GM06990 (cell line): ENCODE data around the gene MSX1.

Source experiments
- DNase-seq: peaks from one replicate; pipeline ENCODE4 v3.0.0-alpha.2; 2011; ENCODE audit not compliant: insufficient read length; ENCODE audit errors: extremely low read depth
- H3K27me3 ChIP-seq: replicated peaks from 2 replicates; pipeline ENCODE4 v1.6.0; 2011; ENCODE audit warnings: low read length; ENCODE audit not compliant: control insufficient read depth, insufficient read depth
- H3K36me3 ChIP-seq: 2 replicates; pipeline ENCODE4 v1.5.1; 2011; ENCODE audit warnings: low read length; ENCODE audit not compliant: control insufficient read depth, insufficient read depth
- H3K4me3 ChIP-seq: replicated peaks from 2 replicates; pipeline ENCODE4 v1.5.1; 2011; ENCODE audit warnings: low read depth, mild to moderate bottlenecking, control low read depth, low read length
- TF ChIP-seq, protein P1 (sequence below): IDR thresholded peaks from 2 replicates; pipeline ENCODE4 v1.5.1; 2011; ENCODE audit warnings: low read length, control low read depth, mild to moderate bottlenecking, inconsistent platforms; ENCODE audit not compliant: insufficient read depth, poor library complexity, severe bottlenecking

Gene MSX1

DNA sequence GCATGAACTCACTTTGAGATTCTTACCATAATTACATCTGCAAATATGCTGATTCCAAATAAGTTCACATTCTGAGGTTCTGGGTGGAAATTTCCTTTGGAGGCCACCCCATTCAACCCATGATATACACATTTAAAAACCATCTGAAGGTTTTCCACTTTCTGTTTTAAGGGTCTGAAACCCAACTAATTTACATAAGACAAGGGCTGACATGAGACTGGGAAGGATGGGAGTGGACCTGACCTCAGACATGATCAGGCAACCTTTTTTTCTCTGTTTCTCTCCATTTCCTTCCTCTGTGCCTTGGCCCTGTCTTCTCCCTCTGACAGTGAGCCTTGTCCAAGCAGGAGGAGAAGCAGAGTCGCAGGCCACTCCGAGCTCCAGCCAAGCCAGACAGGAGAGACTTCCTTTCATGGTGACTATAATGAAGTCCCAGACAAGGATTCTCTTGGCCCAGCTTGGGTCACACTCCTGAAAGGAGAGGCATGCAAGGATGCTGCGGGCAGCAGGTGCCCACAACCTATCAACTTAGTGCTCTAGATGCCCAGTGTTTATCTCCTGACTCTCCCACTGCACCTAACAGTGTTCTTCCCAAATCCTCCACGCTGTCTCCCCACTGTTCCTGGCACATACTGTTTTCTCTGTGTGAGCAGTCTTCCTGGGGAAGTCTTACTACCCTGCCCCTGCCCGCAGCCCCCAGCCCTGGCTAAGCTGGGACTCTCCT, 39.9 kb downstream of the MSX1 start:
- H3K36me3 ChIP-seq = no peaks in the 10 kb centered on the region
- DNase-seq = no peak
- no peaks in the 10 kb centered on the region for H3K27me3 ChIP-seq
- H3K4me3 ChIP-seq = no peak overlapping the region
- TF ChIP-seq, protein P1, sequence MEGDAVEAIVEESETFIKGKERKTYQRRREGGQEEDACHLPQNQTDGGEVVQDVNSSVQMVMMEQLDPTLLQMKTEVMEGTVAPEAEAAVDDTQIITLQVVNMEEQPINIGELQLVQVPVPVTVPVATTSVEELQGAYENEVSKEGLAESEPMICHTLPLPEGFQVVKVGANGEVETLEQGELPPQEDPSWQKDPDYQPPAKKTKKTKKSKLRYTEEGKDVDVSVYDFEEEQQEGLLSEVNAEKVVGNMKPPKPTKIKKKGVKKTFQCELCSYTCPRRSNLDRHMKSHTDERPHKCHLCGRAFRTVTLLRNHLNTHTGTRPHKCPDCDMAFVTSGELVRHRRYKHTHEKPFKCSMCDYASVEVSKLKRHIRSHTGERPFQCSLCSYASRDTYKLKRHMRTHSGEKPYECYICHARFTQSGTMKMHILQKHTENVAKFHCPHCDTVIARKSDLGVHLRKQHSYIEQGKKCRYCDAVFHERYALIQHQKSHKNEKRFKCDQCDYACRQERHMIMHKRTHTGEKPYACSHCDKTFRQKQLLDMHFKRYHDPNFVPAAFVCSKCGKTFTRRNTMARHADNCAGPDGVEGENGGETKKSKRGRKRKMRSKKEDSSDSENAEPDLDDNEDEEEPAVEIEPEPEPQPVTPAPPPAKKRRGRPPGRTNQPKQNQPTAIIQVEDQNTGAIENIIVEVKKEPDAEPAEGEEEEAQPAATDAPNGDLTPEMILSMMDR = no peak

- TF ChIP-seq, protein P1 = no peak
- Histone ChIP-seq H3K4me3 (no peak overlapping the region), H3K27me3 (no peaks in the 10 kb centered on the region), H3K36me3 (no peaks in the 10 kb centered on the region)
- DNase-seq = no peak
These were observed 42.4 kb downstream of the MSX1 start for GRCh38 chr4:4901877-4902276.

DNA sequence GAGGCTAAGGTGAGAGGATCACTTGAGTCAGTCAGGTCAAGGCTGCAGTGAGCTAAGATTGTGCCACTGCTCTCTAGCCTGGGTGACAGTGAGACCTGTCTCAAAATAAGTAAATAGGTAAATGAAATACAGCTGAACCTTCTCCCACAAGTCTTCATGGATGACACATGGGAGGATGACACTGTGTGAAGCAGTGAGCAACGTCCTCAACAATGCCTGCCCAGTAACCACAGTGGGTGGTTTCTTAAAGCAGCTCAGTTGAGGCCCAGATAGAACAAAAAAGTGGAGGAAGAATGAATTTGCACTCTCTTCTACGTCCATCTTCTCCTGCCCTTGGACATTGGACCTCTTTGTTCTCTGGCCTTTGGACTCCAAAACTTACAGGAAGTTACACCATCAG, 52.7 kb downstream of the MSX1 start:
- no peaks in the 10 kb centered on the region for H3K27me3 ChIP-seq
- H3K36me3 ChIP-seq = no peaks in the 10 kb centered on the region
- DNase-seq = no peak
- no peak overlapping the region for H3K4me3 ChIP-seq
- TF ChIP-seq, protein P1 = no peak

GRCh38 chr4:4913147-4913561, 53.7 kb downstream of the MSX1 start:
- Histone ChIP-seq H3K27me3 (no peaks in the 10 kb centered on the region), H3K36me3 (no peaks in the 10 kb centered on the region), H3K4me3 (no peak overlapping the region)
- DNase-seq = no peak
- TF ChIP-seq, protein P1 = no peak
